Renal cortical epithelial cell (primary cell): ENCODE data around the gene ABHD12B. TPM values are rescaled to one million over a fixed set of nuclear protein-coding genes. Genes with fewer than 3 reads are reported as not detected.
A peak's percentile ranks its signal among the peaks of the same experiment; 100 is the strongest.

ENCODE experiments used
- DNase-seq: peaks from one replicate; pipeline ENCODE4 v3.0.0-alpha.2; 2011; ENCODE audit warnings: low read depth
- total RNA-seq: library from RNA; depleted of rRNA; stranded (reverse); fragments of >200 nt; gene quantifications from 2 replicates; pipeline ENCODE4 v1.2.3, GENCODE V29; 2014

ABHD12B gene, protein sequence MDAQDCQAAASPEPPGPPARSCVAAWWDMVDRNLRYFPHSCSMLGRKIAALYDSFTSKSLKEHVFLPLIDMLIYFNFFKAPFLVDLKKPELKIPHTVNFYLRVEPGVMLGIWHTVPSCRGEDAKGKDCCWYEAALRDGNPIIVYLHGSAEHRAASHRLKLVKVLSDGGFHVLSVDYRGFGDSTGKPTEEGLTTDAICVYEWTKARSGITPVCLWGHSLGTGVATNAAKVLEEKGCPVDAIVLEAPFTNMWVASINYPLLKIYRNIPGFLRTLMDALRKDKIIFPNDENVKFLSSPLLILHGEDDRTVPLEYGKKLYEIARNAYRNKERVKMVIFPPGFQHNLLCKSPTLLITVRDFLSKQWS
- not detected in 2 replicates for total RNA-seq

DNA sequence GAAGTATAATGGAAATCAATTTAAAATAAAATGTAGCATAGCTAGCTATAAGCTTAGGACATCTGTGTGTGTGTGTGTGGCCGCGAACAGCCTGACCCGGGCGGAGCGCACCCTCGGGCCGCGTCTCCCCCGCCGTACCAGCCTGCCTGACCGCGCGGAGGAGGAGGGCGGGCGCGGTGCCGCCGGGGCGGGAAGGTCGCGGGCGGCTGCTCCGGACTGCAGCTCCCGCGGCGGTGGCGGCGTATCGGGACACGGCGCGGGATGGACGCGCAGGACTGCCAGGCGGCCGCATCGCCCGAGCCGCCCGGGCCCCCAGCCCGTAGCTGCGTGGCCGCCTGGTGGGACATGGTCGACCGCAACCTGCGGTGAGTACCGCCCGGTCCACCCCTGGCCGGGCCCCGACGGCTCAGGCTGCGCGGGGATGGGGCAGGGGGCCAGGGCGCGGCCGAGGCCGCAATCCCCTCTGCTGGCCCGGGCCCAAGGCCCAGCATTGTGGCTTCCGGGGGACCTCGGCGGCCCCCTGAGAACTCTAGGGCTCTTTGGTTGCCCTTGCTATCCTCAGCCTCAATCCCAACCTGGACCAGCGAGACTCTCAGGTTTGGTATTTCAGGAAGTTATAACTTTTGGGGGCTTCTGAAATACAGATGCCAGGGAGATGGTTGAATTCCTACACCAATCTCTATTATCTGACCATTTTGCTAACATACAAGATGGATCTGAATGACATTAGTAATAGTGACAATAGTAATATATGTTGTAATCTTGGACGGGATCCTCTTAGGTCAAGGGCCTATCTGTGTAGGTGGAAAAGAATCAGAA lies at the start of gene ABHD12B:
TSS of gene ABHD12B (plus strand) at position 140 of the 819 bp plus-strand sequence. CDS start at position 262, 122 bp downstream.
- no peak for DNase-seq

GRCh38 chr14:50822501-50823042 lies 49.3 kb upstream of the ABHD12B start:
- no peak for DNase-seq

DNA sequence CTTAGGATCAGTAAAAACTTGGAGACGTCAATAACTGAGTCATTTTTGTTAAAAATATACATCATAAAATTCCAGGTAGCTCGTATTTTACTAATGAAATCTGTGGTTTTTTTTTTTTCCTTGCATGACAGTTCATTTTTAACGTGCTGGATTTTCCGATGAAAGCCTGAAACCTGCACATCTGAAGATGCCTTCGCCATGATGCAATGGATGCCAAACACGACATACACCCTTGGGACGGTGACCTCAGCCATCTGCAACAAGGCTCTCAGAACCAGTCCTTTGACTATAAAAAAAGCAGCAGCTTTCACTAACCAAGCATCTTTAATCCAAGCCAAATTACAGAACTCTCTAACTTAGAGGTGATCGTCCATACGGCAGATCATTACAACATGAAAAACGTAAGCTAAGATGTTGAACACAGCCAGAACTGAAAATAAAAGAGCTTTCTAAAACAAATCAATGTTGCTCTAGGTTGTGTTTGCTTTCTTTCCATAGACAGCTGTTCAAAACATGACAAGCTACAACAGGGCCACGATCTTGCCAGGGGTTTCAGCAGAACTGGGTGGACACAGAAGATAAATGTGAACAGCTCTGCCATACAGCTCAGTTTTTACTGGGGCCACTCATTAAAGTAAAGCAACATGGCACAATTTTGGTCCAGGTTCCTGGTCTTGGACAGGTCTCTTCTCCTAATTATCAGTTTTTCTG lies 48.6 kb upstream of the ABHD12B start:
- DNase-seq = no peak

- peak; percentile 83 for DNase-seq
Observed at GRCh38 chr14:50823762-50824636, 47.9 kb upstream of the ABHD12B start.

DNA sequence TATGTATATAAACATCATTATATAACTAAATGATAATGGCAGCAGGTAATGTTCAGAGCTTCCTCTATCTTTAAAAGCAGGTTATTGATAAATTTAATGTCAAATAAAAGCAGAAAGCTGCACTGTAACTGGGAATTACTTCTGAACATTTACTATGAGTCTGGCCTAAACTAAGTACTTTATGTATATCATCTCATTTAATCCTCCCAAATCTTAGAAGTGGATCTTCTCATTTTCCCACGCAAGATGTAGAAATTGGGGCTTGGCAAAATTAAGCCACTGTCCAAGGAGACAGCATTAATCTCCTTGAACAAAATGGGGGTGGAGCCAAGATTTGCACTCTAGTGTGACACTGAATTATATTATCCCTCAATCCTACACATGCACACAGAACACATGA lies 46.5 kb upstream of the ABHD12B start:
- no peak for DNase-seq

GRCh38 chr14:50826681-50827080 lies 45.2 kb upstream of the ABHD12B start:
- no peak for DNase-seq

DNA sequence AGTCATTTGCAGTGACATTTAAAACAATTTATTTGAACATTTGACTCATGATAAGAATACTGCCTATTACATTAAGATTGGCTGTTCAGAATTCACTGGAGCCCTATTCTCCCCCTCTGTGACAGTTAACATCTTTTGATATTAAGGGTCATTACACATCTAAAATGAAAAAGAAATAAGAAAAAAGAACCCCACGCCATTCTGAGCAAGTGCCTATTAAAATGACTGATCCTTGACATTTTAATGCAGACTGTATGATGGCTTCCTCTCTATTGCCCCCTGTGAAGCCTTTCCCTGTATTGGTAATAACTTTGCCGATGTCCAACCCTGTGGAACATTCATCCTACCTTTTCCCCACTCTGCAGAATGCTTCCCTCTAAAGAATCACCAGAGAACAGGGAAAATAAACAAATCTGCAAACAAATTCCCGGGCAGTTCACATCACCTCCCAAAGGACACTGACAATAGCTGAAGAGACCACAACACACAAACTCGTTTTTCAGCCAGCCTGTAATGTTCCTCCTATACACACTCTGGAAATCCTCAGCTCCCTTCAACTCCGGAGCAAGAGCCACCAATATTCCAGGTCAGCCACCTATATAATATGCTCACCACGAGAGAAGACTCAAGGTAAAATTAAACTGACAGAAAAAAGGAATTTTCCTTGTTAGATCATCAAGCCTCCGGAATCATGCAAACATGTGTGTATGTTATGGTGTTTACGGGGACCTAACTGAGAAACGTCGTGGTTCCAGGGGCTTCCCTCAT lies 42.9 kb upstream of the ABHD12B start:
- DNase-seq = no peak

- no peak for DNase-seq
Observed at GRCh38 chr14:50829489-50830043, 42.3 kb upstream of the ABHD12B start.

DNA sequence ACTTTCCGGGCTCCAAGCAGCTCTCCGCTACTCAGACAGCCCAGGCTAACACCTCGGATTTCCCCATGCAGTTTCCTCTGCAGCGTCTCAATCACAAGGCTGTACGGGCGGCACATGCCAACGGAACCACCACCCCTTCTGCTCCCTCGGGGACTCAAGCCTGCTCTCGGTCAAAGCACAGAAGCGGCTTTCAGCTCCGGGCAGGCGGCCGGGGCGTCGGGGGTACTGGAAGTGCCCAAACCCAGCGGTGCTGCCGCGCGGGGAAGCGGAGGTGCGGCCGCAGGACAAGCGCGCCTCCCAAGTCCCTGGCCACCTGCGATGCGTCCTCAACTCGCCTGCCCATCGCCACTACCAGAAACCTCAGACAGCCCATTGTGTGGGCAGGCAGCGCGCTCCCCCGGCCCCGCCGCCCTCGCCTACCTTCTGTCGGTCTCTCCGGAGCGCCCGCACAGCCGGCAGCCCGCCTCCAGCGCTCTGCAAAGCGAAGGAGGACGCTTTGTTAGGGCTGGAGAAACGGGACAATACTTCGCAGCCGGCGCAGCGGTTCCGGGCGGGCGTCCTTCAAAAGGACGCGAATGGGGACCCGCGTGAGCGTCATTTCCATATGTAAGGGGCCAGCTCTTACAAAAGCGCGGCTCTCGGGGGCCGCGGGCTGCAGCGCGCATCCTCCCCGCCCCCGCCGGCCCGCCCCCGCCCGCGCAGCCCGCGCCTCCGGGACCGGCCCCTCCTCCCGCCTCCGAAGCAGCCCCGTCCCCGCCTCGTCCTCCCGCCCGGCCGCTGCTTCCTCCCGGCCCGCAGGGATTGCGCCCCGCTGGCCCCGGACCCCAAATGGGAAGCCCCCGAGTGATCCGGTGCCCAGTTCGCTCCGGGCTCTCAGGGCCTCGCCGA lies 41.6 kb upstream of the ABHD12B start:
- DNase-seq = peak; percentile 39

DNA sequence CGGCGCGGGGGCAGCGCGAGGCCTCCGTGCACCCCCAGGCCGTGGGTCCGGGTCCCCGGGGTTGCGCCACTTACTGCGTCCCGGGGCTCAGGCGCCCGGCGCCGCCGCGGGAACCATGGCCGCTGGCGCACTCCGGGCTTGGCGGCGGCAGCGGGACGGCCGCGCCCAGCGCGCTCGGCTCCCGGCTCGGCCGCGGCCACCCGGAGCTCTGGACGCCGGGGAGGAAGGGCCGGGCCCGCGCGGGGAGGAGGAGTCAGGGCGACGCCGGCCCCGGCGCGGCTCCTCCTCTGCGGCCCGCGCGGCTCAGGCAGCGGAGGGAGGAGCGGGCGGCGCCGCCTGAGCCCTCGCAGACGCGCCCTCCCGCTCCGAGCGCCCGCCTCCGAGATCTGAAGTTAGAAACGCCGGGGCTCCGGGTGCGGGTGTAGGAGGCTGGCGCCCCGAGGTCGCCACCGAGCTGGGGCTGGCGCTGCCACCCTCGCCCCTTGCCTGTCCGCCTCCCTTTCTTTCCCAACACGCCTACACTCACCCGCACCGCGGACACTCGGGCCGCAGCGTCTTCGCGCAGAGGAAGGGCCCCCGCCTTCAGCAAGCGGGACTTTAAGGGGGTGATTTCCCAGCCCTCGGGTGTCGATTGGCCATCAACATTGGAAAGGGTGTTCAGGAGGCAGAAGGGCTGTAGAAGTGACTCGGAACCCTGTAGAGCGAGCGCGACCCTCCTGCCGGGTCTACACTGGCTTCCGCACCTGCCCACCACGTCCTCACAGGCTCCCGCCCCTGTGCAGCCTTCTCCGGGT lies 40.7 kb upstream of the ABHD12B start, which contains the start of gene NIN:
TSS of gene NIN (minus strand) at position 231 of the 794 bp plus-strand sequence. CDS start 9,106 bp downstream, outside the sequence.
- no peak for DNase-seq

DNA sequence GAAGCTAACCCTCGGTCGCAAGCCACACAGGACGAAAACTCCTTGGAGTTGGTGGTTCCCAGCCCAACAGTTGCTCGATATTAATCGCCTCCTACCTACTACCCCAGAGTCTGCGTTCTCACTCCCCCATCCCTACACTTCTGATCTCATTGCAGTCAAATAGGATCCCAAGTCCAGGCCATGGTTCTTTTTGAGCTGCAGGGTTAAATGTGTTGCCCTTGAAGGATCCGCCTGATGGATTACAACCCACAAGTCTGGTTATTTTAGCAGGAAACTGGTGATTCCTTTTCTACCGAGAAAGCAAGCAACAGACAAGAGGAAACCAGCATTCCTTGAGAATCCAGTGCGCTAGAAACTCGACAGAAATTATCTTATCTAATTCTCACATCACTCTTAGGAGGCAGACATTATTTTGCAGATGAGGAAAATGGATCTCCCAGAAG lies 40.1 kb upstream of the ABHD12B start:
- DNase-seq = no peak

DNA sequence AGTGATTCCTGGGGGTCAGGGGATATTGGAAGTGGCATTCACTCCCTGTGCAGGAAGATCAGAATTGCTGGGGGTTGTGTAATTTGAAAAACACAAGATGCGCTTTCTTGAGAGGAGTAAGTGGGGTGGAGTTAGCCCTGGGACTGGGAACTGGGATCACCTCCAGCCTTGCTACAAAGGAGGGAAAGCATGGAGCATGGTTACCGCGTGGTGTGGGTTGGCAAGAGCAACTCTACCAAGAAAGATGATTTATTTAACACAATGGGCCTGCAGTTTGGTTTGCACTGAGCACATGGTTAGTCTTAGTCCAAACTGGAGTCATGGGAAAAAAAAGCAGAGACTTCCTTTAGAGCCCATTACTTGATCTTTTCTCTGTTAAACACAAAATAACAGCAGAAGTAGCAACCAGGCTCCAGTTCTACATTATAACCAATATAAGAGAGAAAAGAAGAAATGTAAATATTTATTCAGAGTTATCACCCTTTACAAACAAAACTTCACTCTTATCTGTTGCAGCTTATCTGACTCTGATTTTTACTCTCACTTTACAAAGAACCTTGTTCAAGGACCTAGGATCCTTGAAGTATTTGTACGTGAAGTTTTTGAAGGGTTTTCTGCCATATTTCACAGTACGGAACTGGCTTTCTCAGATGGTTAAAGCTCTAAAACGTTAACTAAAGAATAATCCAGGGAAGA lies 38.8 kb upstream of the ABHD12B start:
- DNase-seq = no peak

DNA sequence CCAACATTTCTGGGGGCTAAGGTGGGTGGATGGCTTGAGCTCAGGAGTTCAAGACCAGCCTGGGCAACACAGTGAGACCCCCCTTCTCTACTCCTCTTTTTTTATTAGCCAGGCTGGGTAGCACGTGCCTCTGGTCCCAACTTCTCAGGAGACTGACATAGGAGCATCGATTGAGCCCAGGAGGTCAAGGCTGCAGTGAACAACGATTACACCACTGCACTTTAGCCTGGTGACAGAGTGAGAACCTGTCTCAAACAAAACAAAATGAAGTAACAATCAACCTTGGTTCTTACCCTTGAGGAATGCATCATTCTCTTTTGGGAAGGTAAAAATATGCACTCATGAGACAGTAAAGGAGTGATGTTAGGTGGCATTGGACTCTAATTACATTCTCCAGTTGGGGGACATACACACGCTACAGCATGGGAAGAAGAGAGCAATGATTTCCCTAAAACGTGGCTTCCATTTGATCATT lies 37.0 kb upstream of the ABHD12B start:
- no peak for DNase-seq

DNA sequence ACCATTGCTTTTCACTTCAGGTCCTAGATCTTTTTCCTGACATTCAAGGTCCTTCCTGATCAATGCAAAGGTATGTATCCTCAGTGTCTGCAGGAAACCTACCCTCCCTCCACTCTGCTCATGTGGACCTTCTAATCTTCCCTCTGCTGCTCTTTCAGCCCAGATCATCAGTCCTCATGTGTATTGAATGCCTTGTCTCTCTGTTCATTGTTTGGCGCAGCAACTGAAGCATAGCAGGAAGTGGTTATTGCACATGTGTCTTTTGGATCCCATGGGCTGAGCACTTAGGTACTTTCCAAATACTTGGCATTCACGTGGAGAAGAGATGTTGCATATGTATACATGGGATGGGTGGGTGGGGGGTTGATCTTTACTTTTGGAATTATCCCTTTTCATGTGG lies 36.6 kb upstream of the ABHD12B start:
- peak; percentile 83 for DNase-seq

- DNase-seq = peak; percentile 69
Observed at GRCh38 chr14:50836515-50836914, 35.3 kb upstream of the ABHD12B start.

- no peak for DNase-seq
Observed at GRCh38 chr14:50837271-50837670, 34.6 kb upstream of the ABHD12B start.

GRCh38 chr14:50837850-50838470 lies 33.9 kb upstream of the ABHD12B start:
- no peak for DNase-seq
